ENCODE data around the gene ITGA7. TPM values are rescaled to one million over a fixed set of nuclear protein-coding genes. Genes with fewer than 3 reads are reported as not detected.

The ITGA7 gene
- total RNA-seq, 4 donors from 2014 or later, result 7.9 to 16.9 (median 9.8) TPM

GRCh38 chr12:55720894-55721444 is 13.3 kb upstream of the ITGA7 start:
- intact Hi-C loops (cut with DNase I), result no loop called here
- H3K4me1 ChIP-seq, result peaks cover 34 to 62% of the 10 kb centered on the region in 2 donors
- TF ChIP-seq POLR2A (IDR thresholded peaks at IDR 0.05), result no peak
- peak in 2 of 6 experiments; percentile 3 to 36 for TF ChIP-seq CTCF (IDR thresholded peaks at IDR 0.05)

GRCh38 chr12:55720071-55720564 is 12.4 kb upstream of the ITGA7 start, which contains the start of gene RDH5:
Gene RDH5, plus strand, starts transcription at chr12:55720393. Its CDS starts 792 bp downstream, at chr12:55721185.
- no peak within 1 kb of the TSS for H3K4me3 ChIP-seq (replicated peaks in 1 of 3)
- WGBS, 2 donors, result 77 to 83% methylated on average over 6 of the region's 6 CpGs

More at GRCh38 chr12:55720894-55721444, 13.3 kb upstream of the ITGA7 start:
- H3K27me3 ChIP-seq, result no peaks in the 10 kb centered on the region
- WGBS, 2 donors, result 44 to 73% methylated on average over 8 to 9 of the region's 9 CpGs
- no peaks in the 10 kb centered on the region for H3K9me3 ChIP-seq
- peak overlapping the region in 1 of 3 donors; percentile 11 for H3K27ac ChIP-seq
- DNase-seq, result peak in 1 of 2 donors; percentile 38
- H3K4me3 ChIP-seq (replicated peaks in 1 of 3), result no peak overlapping the region
- H3K36me3 ChIP-seq, result peaks cover 18 to 19% of the 10 kb centered on the region in 2 donors

GRCh38 chr12:55719371-55719770 is 11.7 kb upstream of the ITGA7 start:
- H3K4me1 ChIP-seq, result peaks cover 36 to 57% of the 10 kb centered on the region in 2 donors
- H3K27ac ChIP-seq, result peak overlapping the region in 2 of 3 donors; percentile 11 to 41
- TF ChIP-seq CTCF (IDR thresholded peaks at IDR 0.05) (no peak), POLR2A (IDR thresholded peaks at IDR 0.05) (no peak)
- no peaks in the 10 kb centered on the region for H3K27me3 ChIP-seq
- intact Hi-C loops (cut with DNase I), result no loop called here
- WGBS, 2 donors, result 81 to 91% methylated on average over 6 to 7 of the region's 7 CpGs
- H3K4me3 ChIP-seq (replicated peaks in 1 of 3), result no peak overlapping the region
- peaks cover 4% of the 10 kb centered on the region in 2 donors for H3K36me3 ChIP-seq
- no peak for DNase-seq
- no peaks in the 10 kb centered on the region for H3K9me3 ChIP-seq

More at GRCh38 chr12:55720071-55720564, 12.4 kb upstream of the ITGA7 start, which contains the start of gene RDH5:
- peaks cover 40 to 62% of the 10 kb centered on the region in 2 donors for H3K4me1 ChIP-seq
- H3K9me3 ChIP-seq, result no peaks in the 10 kb centered on the region
- H3K27ac ChIP-seq, result peak within 1 kb of the TSS in 2 of 3 donors; percentile 11 to 41
- H3K27me3 ChIP-seq, result no peaks in the 10 kb centered on the region
- H3K36me3 ChIP-seq, result peaks cover 9 to 12% of the 10 kb centered on the region in 2 donors
- intact Hi-C loops (cut with DNase I), result no loop called here
- TF ChIP-seq CTCF (IDR thresholded peaks at IDR 0.05) (no peak), POLR2A (IDR thresholded peaks at IDR 0.05) (no peak)
- no peak for DNase-seq

GRCh38 chr12:55718624-55719275 is 11.0 kb upstream of the ITGA7 start:
- WGBS, 2 donors, result 66 to 75% methylated on average over 4 of the region's 4 CpGs

More at GRCh38 chr12:55718624-55719275, 11.0 kb upstream of the ITGA7 start:
- Histone ChIP-seq H3K9me3 (no peaks in the 10 kb centered on the region), H3K27ac (no peak overlapping the region), H3K4me3 (replicated peaks in 1 of 3) (no peak overlapping the region), H3K36me3 (no peaks in the 10 kb centered on the region), H3K4me1 (peaks cover 31 to 51% of the 10 kb centered on the region in 2 donors), H3K27me3 (no peaks in the 10 kb centered on the region)
- no peak for TF ChIP-seq POLR2A (IDR thresholded peaks at IDR 0.05)
- no peak for TF ChIP-seq CTCF (IDR thresholded peaks at IDR 0.05)
- DNase-seq, result no peak
- intact Hi-C loops (cut with DNase I), result no loop called here
